Activated B cell treated with CpG ODN at 0.5 μM for 24 hours (primary cell): ENCODE measurements around the gene ATP8A2. TPM values are rescaled to one million over a fixed set of nuclear protein-coding genes. Genes with fewer than 3 reads are reported as not detected.

Source experiments
- ATAC-seq: fragments of 200-7000 bp; cut with Tn5 transposase; one replicate; pipeline ENCODE4 v1.10.0; 2021; ENCODE audit warnings: low read depth, mild to moderate bottlenecking, moderate library complexity
- CTCF ChIA-PET: fragments of 350-600 bp; sonication (Branson Sonifier 250); formaldehyde crosslinking; loops from one replicate; lab custom pipeline; 2021; ENCODE audit warnings: antibody characterized with exemption; lab: Charles Lee
- POLR2A ChIA-PET: fragments of 350-600 bp; sonication (Branson Sonifier 250); formaldehyde crosslinking; loops from one replicate; lab custom pipeline; 2021; ENCODE audit warnings: antibody characterized with exemption; lab: Charles Lee
- DNase-seq: peaks from one replicate; pipeline ENCODE4 v3.0.0; 2022
- H3K27ac Mint-ChIP-seq: one replicate; pipeline ENCODE4 v1.8.0; 2020; ENCODE audit warnings: mixed read lengths
- H3K27me3 Mint-ChIP-seq: one replicate; pipeline ENCODE4 v1.8.0; 2021; ENCODE audit warnings: mixed read lengths
- H3K36me3 Mint-ChIP-seq: one replicate; pipeline ENCODE4 v1.8.0; 2021; ENCODE audit warnings: low read depth, mixed read lengths
- H3K4me1 Mint-ChIP-seq: one replicate; pipeline ENCODE4 v1.8.0; 2021; ENCODE audit warnings: mixed read lengths
- H3K4me3 Mint-ChIP-seq: one replicate; pipeline ENCODE4 v1.8.0; 2020; ENCODE audit warnings: mild to moderate bottlenecking, mixed read lengths
- H3K9me3 Mint-ChIP-seq: one replicate; pipeline ENCODE4 v1.8.0; 2020; ENCODE audit warnings: mixed read lengths
- CTCF ChIP-seq: fragments of 200-600 bp; IDR thresholded peaks from one replicate; pipeline ENCODE4 v1.8.0; 2022; ENCODE audit warnings: antibody characterized with exemption, mild to moderate bottlenecking
- intact Hi-C: fragments of 100-400 bp; cut with micrococcal nuclease; formaldehyde crosslinking; loops from one replicate; pipeline ENCODE4 v1.15.1; 2024
- total RNA-seq: library from RNA; stranded (reverse); gene quantifications from 2 replicates; pipeline ENCODE4 v1.2.3, GENCODE V29; 2022

ATP8A2 gene
- total RNA-seq, 1 donor from 2014 or later = not detected

DNA sequence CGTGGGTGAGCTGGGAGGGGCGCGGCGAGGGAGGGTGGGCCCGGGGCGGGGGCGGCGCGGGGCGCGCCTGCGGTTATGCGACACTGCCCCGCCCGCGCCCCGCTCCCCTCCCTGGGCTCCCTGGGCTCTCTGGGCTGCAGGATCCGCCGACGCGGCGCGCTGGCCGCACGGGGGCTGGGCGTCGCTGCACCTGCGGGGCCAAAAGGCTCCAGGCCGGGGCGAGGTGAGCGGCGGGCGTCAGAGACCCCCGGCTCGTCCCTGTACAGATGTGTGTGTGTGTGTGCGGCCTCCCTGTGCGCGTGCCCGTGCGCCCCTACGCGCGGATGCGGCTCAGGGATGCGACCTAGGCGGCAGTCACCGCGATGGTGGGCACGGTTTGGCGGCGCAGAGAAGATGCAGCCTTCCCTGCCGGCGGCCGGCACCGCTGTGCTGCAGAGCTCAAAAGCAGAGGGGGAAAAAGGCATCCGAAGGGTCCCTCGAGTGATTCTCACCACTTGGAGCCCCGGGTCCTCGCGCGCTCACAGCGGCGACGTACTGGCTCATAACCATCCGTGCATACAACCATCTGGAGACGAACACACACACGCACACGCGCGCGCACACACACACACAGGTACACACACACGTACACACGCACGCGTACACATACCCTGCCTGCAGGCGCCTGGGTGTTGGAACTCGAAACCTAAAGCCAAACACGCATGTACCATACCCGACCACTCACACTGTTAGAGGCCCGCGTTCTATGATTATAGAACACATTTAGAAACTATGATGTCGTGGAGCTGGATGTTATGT, 709 bp downstream of the ATP8A2 start:
- H3K4me1 Mint-ChIP-seq = peaks cover 20% of the 10 kb centered on the region
- peaks cover 56% of the 10 kb centered on the region for H3K27me3 Mint-ChIP-seq
- intact Hi-C loops = no loop called here
- DNase-seq = no peak
- ATAC-seq = no peak
- no peak for TF ChIP-seq CTCF
- H3K9me3 Mint-ChIP-seq = no peaks in the 10 kb centered on the region
- no peak overlapping the region for H3K27ac Mint-ChIP-seq
- ChIA-PET POLR2A (no interaction called here), CTCF (no interaction called here)
- H3K4me3 Mint-ChIP-seq = peak overlapping the region; percentile 46
- H3K36me3 Mint-ChIP-seq = no peaks in the 10 kb centered on the region

DNA sequence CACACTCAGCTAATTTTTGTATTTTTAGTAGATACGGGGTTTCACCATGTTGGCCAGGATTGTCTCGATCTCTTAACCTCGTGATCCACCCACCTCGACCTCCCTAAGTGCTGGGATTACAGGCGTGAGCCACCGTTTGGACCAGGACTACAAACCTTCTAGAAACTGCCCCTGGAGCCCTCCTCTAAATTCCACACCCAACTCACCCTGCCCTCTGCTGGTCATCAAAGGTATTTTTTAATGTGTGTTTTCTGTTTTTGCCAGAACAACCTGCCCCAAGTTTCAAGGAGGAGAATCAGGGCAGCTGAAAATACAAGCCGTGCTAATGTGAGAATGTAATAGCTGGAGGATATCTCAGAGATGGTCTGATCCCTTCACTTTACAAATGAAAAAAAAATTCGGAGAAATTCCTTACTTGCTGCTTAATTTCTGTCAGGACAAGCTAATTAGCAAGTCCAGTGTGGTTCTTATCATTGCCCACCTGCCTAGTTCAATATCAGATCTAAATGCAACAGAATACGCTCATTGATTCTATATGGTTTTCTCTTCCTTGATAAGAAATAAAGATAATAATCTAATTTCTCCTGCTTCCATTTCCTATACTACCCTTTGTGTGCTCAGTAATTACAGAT, 4.1 kb downstream of the ATP8A2 start:
- H3K36me3 Mint-ChIP-seq = no peaks in the 10 kb centered on the region

DNA sequence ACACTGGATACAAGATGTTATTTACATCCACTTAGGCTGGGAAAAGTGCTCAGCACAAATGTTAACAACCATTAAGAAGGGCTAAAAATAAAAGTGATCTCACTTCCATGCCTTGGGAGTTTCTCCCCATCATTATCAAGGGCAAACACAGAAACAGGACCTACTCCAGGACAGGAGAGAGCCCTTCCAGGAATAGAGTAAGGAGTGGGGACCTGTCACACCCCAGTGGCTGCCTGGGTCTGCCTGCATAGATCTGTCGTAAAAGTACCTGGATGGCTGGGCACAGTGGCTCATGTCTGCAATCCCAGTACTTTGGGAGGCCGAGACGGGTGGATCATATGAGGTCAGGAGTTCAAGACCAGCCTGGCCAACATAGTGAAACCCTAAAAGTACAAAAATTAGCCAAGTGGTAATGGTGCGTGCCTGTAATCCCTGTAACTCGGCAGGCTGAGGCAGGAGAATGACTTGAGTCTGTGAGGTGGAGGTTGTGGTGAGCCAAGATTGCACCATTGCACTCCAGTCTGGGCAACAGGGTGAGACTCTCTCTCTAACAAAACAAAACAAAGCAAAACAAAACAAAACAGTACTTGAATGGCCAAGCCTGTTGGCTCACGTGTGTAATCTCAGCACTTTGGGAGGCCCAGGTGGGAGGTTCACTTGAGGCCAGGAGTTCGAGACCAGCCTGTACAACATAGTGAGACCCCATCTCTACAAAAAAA, 5.6 kb downstream of the ATP8A2 start:
- Mint-ChIP-seq H3K4me1 (peaks cover 7% of the 10 kb centered on the region), H3K27ac (no peak overlapping the region), H3K9me3 (no peaks in the 10 kb centered on the region), H3K27me3 (peaks cover 40% of the 10 kb centered on the region), H3K4me3 (no peak overlapping the region), H3K36me3 (no peaks in the 10 kb centered on the region)
- ATAC-seq (no peak), DNase-seq (no peak)
- TF ChIP-seq CTCF = no peak
- ChIA-PET POLR2A (no interaction called here), CTCF (interaction anchor here (1.8 kb wide), 1 partner anchor 10 kb away, joined by 5 read pairs; no protein-coding TSS in a partner anchor)
- intact Hi-C loops = no loop called here

More for the DNA sequence above, 4.1 kb downstream of the ATP8A2 start:
- Mint-ChIP-seq H3K9me3 (no peaks in the 10 kb centered on the region), H3K4me3 (no peak overlapping the region), H3K4me1 (peaks cover 14% of the 10 kb centered on the region), H3K27ac (no peak overlapping the region), H3K27me3 (peaks cover 41% of the 10 kb centered on the region)
- ChIA-PET POLR2A (no interaction called here), CTCF (interaction anchor here (0.6 to 2.7 kb wide), 10 partner anchors 8 to 1323 kb away, joined by 3 to 12 read pairs (median 5); no protein-coding TSS in a partner anchor)
- intact Hi-C loops = loop anchor here (1.0 to 2.0 kb wide), 2 partner anchors 109 to 379 kb away; no protein-coding TSS in a partner anchor
- no peak for DNase-seq
- no peak for ATAC-seq
- no peak for TF ChIP-seq CTCF

DNA sequence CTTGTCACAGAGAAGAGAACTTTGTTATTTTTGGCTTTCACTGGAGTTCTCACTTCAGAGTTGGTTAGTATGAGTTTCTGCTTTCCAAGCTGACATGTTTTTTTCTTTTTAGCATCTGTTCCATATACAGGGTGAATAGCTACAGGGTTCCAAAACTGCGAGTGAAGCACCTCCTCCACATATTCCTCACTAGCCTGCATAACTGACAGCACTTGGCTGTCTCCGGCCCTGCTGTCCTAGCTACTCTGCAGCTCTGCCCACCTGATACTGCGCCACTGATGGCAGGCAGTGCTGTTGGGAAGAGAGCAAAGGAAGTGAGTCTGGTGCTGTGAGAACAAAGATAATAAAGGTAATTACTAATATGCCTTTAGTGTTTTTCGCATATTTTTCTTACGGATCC, 6.8 kb downstream of the ATP8A2 start:
- H3K27ac Mint-ChIP-seq = no peak overlapping the region
- H3K36me3 Mint-ChIP-seq = no peaks in the 10 kb centered on the region
- no peaks in the 10 kb centered on the region for H3K9me3 Mint-ChIP-seq
- H3K4me3 Mint-ChIP-seq = no peak overlapping the region
- DNase-seq (no peak), ATAC-seq (no peak)
- intact Hi-C loops = no loop called here
- TF ChIP-seq CTCF = no peak
- H3K27me3 Mint-ChIP-seq = peaks cover 30% of the 10 kb centered on the region
- ChIA-PET POLR2A (no interaction called here), CTCF (no interaction called here)
- H3K4me1 Mint-ChIP-seq = peaks cover 3% of the 10 kb centered on the region

GRCh38 chr13:25379011-25379410, 7.2 kb downstream of the ATP8A2 start:
- ATAC-seq = no peak

More at GRCh38 chr13:25379011-25379410, 7.2 kb downstream of the ATP8A2 start:
- Mint-ChIP-seq H3K4me3 (no peak overlapping the region), H3K9me3 (no peaks in the 10 kb centered on the region), H3K4me1 (peaks cover 3% of the 10 kb centered on the region), H3K27ac (no peak overlapping the region), H3K36me3 (no peaks in the 10 kb centered on the region), H3K27me3 (peaks cover 29% of the 10 kb centered on the region)
- ChIA-PET CTCF (no interaction called here), POLR2A (no interaction called here)
- intact Hi-C loops = no loop called here
- no peak for TF ChIP-seq CTCF
- DNase-seq = no peak
